ENCODE results near the gene MT2A.

DNA sequence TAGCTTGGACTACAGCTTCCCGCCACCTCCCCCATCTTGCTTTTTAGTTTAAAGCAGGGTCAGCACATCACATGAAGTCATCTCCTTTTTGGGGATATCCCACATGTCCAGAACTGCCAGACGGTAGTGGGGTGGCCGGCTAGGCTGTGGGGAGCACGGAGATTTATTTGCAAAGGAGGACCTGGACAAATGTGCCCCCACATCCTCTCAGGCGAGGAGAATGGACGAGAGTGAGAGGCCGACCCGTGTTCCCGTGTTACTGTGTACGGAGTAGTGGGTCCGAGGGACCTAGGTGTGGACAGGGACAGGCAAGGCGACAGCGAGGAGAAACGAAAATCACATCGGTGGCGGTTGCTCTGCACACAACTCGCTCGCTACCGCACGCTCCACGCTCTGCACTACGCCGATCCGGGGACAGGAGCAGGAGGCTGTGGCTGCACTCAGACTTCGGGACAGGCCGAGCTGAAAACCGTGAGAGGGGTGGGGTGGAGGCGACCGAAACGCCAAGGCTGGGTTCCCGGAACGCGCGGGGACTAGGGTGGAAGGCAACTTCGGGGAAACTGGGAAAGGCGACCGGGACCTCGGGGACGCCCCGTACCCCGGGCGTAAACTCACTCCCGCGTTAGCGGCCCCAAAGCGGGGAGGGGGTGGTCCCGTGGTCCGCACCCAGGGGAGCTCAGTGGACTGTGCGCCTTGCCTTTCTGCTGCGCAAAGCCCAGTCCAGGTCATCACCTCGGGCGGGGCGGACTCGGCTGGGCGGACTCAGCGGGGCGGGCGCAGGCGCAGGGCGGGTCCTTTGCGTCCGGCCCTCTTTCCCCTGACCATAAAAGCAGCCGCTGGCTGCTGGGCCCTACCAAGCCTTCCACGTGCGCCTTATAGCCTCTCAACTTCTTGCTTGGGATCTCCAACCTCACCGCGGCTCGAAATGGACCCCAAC, 29.7 kb downstream of the MT2A start, which contains the start of gene MT1A:
- peak; percentile 63 to 83 (median 77) for TF ChIP-seq POLR2A (IDR thresholded peaks at IDR 0.05)
- TF ChIP-seq, protein P1, sequence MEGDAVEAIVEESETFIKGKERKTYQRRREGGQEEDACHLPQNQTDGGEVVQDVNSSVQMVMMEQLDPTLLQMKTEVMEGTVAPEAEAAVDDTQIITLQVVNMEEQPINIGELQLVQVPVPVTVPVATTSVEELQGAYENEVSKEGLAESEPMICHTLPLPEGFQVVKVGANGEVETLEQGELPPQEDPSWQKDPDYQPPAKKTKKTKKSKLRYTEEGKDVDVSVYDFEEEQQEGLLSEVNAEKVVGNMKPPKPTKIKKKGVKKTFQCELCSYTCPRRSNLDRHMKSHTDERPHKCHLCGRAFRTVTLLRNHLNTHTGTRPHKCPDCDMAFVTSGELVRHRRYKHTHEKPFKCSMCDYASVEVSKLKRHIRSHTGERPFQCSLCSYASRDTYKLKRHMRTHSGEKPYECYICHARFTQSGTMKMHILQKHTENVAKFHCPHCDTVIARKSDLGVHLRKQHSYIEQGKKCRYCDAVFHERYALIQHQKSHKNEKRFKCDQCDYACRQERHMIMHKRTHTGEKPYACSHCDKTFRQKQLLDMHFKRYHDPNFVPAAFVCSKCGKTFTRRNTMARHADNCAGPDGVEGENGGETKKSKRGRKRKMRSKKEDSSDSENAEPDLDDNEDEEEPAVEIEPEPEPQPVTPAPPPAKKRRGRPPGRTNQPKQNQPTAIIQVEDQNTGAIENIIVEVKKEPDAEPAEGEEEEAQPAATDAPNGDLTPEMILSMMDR (IDR thresholded peaks at IDR 0.05): no peak
